H1 (cell line): ENCODE results near the gene ZNF292.

Source experiments
- BACH1 ChIP-seq: IDR thresholded peaks from 2 replicates; pipeline ENCODE4 v1.6.1; 2012; ENCODE audit warnings: low read length, improper control_type of control experiment
- CHD2 ChIP-seq: IDR thresholded peaks from 2 replicates; pipeline ENCODE4 v1.6.1; 2012; ENCODE audit warnings: low read length, improper control_type of control experiment
- CTCF ChIP-seq, 3 experiments: IDR thresholded peaks; 1 replicate in 2 of 3; 2 replicates in 1 of 3; pipeline versions ENCODE4 v1.5.1 to v1.6.1; 2011; ENCODE audit warnings: low read length in 3 of 3, mild to moderate bottlenecking in 3 of 3, inconsistent platforms in 2 of 3, low read depth in 1 of 3, moderate library complexity in 1 of 3; ENCODE audit not compliant: insufficient read depth in 1 of 3; ENCODE audit errors: control extremely low read depth in 1 of 3
- EP300 ChIP-seq, 2 experiments: IDR thresholded peaks; 1 replicate in 1 of 2; 2 replicates in 1 of 2; pipeline ENCODE4 v1.6.1; 2011 to 2012; ENCODE audit warnings: low read depth in 2 of 2, low read length in 2 of 2, mild to moderate bottlenecking in 2 of 2, borderline replicate concordance in 1 of 2, inconsistent platforms in 1 of 2, moderate library complexity in 1 of 2
- POLR2AphosphoS5 ChIP-seq: IDR thresholded peaks from 2 replicates; pipeline ENCODE4 v1.6.1; 2011; ENCODE audit warnings: low read depth, low read length

DNA sequence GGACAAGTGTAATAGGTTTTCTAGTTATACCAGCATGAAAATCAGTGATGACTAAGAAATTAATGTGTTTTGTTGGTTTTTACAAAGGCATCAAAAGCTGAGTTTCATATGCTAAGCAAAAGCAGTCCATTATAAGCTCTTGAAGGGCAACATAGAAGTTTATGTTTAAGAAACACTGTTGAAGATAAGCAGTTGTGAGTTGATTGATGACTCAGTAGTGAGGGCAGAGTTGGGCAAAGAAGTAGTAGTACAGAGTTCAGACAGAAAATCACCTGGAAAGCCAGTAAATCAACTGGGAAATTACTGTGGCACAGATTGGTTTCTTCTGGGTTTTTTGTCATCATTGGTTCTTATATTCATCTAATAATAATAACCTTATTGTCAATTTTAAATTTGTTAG lies 89.0 kb downstream of the ZNF292 start:
- TF ChIP-seq BACH1 = no peak
- TF ChIP-seq CTCF (IDR thresholded peaks at IDR 0.05; ENCODE audit: control extremely low read depth in 1 of 3, insufficient read depth in 1 of 3, low read depth in 1 of 3, low read length in 3 of 3) = no peak
- TF ChIP-seq POLR2AphosphoS5 = no peak
- TF ChIP-seq EP300 (IDR thresholded peaks at IDR 0.05; ENCODE audit: borderline replicate concordance in 1 of 2, low read depth in 2 of 2, low read length in 2 of 2) = no peak
- TF ChIP-seq CHD2 = no peak
